ENCODE data around the gene ACTR8. TPM values are rescaled to one million over a fixed set of nuclear protein-coding genes. Genes with fewer than 3 reads are reported as not detected.

The ACTR8 gene
- total and polyA plus RNA-seq, 8 donors: 26.1 to 48.4 (median 44.0) TPM

DNA sequence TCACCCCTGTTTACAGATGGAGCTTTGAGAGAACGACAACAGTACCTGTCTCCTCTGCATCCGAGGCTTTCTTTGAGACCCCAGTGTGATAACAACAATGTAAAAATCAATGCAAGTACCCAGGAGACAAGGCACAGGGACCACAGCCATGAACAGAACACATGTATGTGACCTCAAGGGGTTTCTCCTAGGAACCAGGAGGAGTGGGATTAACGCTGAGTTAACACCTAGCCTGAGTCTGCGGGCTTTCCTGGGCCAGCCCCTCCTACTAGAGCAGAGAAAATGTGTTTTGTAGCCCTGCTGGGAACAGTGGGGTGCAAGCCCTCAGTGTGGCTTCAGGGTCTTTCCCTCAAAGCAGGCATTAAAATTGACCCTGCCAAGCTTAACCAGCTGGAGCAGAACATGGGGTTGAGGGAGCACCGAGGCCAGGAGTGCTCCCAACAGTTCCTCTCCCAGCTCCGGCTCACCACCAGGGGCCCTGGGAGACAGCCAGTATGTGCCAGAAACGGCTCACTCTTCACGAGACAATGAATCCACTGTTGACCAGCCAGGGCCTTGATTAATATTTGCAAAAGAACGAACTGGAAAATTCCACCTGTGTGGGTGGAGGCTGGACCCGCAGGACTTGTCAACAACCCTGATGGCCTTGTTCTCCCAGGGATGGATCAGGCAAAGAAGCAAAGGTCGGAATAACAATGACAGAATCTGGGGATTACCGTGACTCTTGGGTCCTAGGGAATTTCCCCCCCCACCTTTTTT, 39.3 kb downstream of the ACTR8 start:
- intact Hi-C loops (cut with DNase I): no loop called here
- no peak overlapping the region for H3K27ac ChIP-seq
- DNase-seq (peak in 1 of 4 donors; percentile 64), ATAC-seq (peak; percentile 27)
- no peak for TF ChIP-seq CTCF (IDR thresholded peaks at IDR 0.05)
- peaks cover 0 to 40% of the 10 kb centered on the region in 2 donors for H3K27me3 ChIP-seq
- no peaks in the 10 kb centered on the region for H3K9me3 ChIP-seq
- no peak overlapping the region for H3K4me3 ChIP-seq
- H3K36me3 ChIP-seq: no peaks in the 10 kb centered on the region
- H3K4me1 ChIP-seq: peaks cover 0 to 24% of the 10 kb centered on the region in 2 donors

DNA sequence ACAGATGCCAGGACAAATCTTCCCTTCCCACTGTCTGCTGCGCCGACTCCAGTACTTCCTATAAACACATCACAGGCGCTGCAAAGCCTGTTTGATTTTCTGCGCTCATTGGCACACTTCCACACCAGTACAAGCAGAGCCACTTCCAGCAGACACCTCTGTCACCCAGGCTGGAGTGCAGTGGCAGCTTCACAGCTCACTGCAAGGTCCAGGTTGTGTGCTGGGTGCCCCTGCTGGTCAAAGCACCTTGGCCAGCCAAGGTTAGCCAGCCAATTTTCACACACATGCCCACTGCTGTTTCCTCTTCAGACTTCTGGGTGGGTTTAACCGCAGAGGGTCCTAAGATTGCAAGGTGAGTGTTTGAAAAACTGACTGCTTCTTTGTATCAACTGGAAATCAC, 40.7 kb downstream of the ACTR8 start:
- no peak for TF ChIP-seq CTCF (IDR thresholded peaks at IDR 0.05)
- H3K27ac ChIP-seq: no peak overlapping the region
- intact Hi-C loops (cut with DNase I): no loop called here
- ATAC-seq (no peak), DNase-seq (no peak)
- no peaks in the 10 kb centered on the region for H3K9me3 ChIP-seq
- H3K4me3 ChIP-seq: no peak overlapping the region
- H3K4me1 ChIP-seq: peaks cover 0 to 20% of the 10 kb centered on the region in 2 donors
- no peaks in the 10 kb centered on the region for H3K36me3 ChIP-seq
- H3K27me3 ChIP-seq: peaks cover 0 to 27% of the 10 kb centered on the region in 2 donors

DNA sequence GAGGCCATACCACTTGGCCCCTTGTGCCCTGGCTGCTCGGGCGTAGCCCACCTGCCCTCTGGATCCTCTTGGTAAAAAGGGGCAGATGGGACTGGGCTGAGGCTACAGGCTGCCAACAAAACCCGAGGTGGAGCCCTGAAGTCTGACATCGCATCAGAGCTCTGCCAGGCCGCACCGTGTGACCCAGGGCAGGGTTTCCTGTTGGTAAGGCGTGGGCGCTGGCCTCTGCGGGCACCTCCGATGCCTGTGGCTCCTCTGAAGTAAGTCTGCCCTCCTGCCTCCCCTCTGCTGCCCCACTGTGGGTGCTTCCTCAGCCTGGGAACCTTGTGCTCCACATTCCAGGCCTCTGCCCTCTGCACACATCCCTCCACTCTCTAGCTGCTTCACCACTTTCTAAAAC, 44.6 kb downstream of the ACTR8 start:
- H3K27me3 ChIP-seq: no peaks in the 10 kb centered on the region
- no peak overlapping the region for H3K27ac ChIP-seq
- no peak for TF ChIP-seq CTCF (IDR thresholded peaks at IDR 0.05)
- intact Hi-C loops (cut with DNase I): no loop called here
- H3K4me3 ChIP-seq: no peak overlapping the region
- ATAC-seq: no peak
- no peaks in the 10 kb centered on the region for H3K9me3 ChIP-seq
- DNase-seq: no peak
- peaks cover 0 to 7% of the 10 kb centered on the region in 2 donors for H3K4me1 ChIP-seq
- no peaks in the 10 kb centered on the region for H3K36me3 ChIP-seq

DNA sequence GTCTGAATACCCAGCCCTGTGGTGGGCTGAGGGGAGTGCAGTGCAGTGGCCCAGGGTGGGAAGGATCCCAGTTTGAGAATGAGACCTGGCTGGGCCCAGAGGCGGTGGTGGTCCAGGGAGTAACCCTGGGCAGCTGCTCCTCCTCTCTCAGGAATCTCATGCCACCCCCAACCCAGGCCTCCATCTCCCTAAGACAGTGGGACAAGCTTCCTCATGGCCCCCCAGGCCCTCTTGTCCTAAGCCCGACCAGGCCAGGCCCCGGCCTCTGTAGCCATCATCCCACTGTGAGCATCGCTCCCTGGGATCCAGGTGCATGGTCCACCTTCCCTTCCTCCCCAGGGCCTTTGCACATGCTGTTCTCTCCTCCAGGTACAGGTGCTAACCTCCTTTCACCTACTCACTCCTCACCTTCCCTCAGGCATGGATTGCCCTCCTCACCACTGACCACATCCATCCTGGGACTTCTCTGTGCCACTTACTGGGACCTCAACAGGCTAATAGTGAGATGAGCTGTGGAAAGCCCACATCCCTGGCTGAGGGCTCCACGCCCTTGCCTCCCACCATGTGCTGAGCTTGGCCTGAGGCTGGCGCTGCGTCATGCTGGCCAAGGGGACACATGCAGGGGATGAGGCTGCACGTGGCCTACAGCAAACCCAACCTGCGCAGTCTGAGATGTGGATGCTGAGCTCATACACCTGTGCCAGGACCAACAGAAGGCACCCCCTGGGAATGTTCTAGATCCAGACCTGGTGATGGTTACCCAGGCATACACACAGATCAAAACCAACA, 45.7 kb downstream of the ACTR8 start:
- intact Hi-C loops (cut with DNase I): no loop called here
- DNase-seq (no peak), ATAC-seq (no peak)
- Histone ChIP-seq H3K4me3 (no peak overlapping the region), H3K36me3 (no peaks in the 10 kb centered on the region), H3K9me3 (no peaks in the 10 kb centered on the region), H3K27me3 (no peaks in the 10 kb centered on the region), H3K27ac (no peak overlapping the region), H3K4me1 (peaks cover 0 to 7% of the 10 kb centered on the region in 2 donors)
- TF ChIP-seq CTCF (IDR thresholded peaks at IDR 0.05): no peak

- no peaks in the 10 kb centered on the region for H3K36me3 ChIP-seq
- no peaks in the 10 kb centered on the region for H3K27me3 ChIP-seq
- DNase-seq (no peak), ATAC-seq (no peak)
- TF ChIP-seq CTCF (IDR thresholded peaks at IDR 0.05): no peak
- no peaks in the 10 kb centered on the region for H3K9me3 ChIP-seq
- intact Hi-C loops (cut with DNase I): no loop called here
- no peak overlapping the region for H3K27ac ChIP-seq
- H3K4me3 ChIP-seq: no peak overlapping the region
- peaks cover 0 to 7% of the 10 kb centered on the region in 2 donors for H3K4me1 ChIP-seq
Observed at GRCh38 chr3:53835257-53835656, 46.7 kb downstream of the ACTR8 start.
